Smooth muscle cell (in vitro differentiated cells): ENCODE data around the gene PDS5B. TPM values are rescaled to one million over a fixed set of nuclear protein-coding genes. Genes with fewer than 3 reads are reported as not detected.

ENCODE experiments used
- DNase-seq: peaks from one replicate; lab custom pipeline; 2025; ENCODE audit not compliant: unreplicated experiment; lab: John Stamatoyannopoulos, UW
- H2AFZ ChIP-seq: fragments of 200-600 bp; sonication (generic); 2 replicates; pipeline ENCODE4 v1.6.0; 2016; ENCODE audit warnings: antibody characterized with exemption, low read depth, mild to moderate bottlenecking
- H3F3A ChIP-seq: fragments of 200-600 bp; sonication (generic); 2 replicates; pipeline ENCODE4 v1.6.0; 2017; ENCODE audit warnings: antibody characterized with exemption, low read depth
- H3K27ac ChIP-seq: fragments of 200-600 bp; sonication (generic); 2 replicates; pipeline ENCODE4 v1.5.1; 2016; ENCODE audit warnings: low read depth, mild to moderate bottlenecking
- H3K27me3 ChIP-seq: fragments of 200-600 bp; sonication (generic); 2 replicates; pipeline ENCODE4 v1.6.1; 2016; ENCODE audit warnings: low read depth, mild to moderate bottlenecking
- H3K36me3 ChIP-seq: fragments of 200-600 bp; sonication (generic); 2 replicates; pipeline ENCODE4 v1.5.1; 2016; ENCODE audit warnings: low read depth
- H3K4me1 ChIP-seq: fragments of 200-600 bp; sonication (generic); 2 replicates; pipeline ENCODE4 v1.5.1; 2016; ENCODE audit warnings: low read depth
- H3K4me2 ChIP-seq: fragments of 200-600 bp; sonication (generic); 2 replicates; pipeline ENCODE4 v1.6.0; 2016; ENCODE audit warnings: mild to moderate bottlenecking
- H3K4me3 ChIP-seq: fragments of 200-600 bp; sonication (generic); 2 replicates; pipeline ENCODE4 v1.5.1; 2016; ENCODE audit warnings: mild to moderate bottlenecking
- H3K79me2 ChIP-seq: fragments of 200-600 bp; sonication (generic); 2 replicates; pipeline ENCODE4 v1.6.0; 2016; ENCODE audit warnings: low read depth, mild to moderate bottlenecking
- H3K9ac ChIP-seq: fragments of 200-600 bp; sonication (generic); 2 replicates; pipeline ENCODE4 v1.6.0; 2016; ENCODE audit warnings: low read depth
- H3K9me3 ChIP-seq: fragments of 200-600 bp; sonication (generic); replicated peaks from 2 replicates; pipeline ENCODE4 v1.5.1; 2016; ENCODE audit warnings: low read depth
- H4K20me1 ChIP-seq: fragments of 200-600 bp; sonication (generic); 2 replicates; pipeline ENCODE4 v1.6.0; 2016; ENCODE audit warnings: low read depth
- WGBS: methylation state at CpG from one replicate; pipeline ENCODE4 v1.1.7; 2016; ENCODE audit warnings: low lambda C conversion rate; 5-methylcytosine and 5-hydroxymethylcytosine counted together
- polyA plus RNA-seq: library from polyadenylated mRNA; unstranded; fragments of >200 nt; fragmentation: Nextera tagmentation; extraction: Ambion mirVana; gene quantifications from 2 replicates; pipeline ENCODE4 v1.2.1, GENCODE V29; 2016
- total RNA-seq: library from RNA; depleted of rRNA; stranded (reverse); fragments of >200 nt; gene quantifications from 2 replicates; pipeline ENCODE4 v1.2.3, GENCODE V29; 2014
- TF ChIP-seq, protein P1 (sequence below): fragments of 200-600 bp; sonication (generic); IDR thresholded peaks from 2 replicates; pipeline ENCODE4 v1.5.1; 2017; ENCODE audit warnings: borderline replicate concordance, mild to moderate bottlenecking, antibody characterized with exemption; ENCODE audit not compliant: insufficient read depth, poor library complexity, severe bottlenecking

PDS5B gene
- total and polyA plus RNA-seq, 2 experiments from 2014 or later: 20.5 to 38.9 TPM

GRCh38 chr13:32632343-32632909, 46.2 kb downstream of the PDS5B start:
- peaks cover 91% of the 10 kb centered on the region for H3K79me2 ChIP-seq
- H3K36me3 ChIP-seq: no peaks in the 10 kb centered on the region
- H3K4me2 ChIP-seq: no peak overlapping the region
- no peak overlapping the region for H3K27ac ChIP-seq
- TF ChIP-seq, protein P1, sequence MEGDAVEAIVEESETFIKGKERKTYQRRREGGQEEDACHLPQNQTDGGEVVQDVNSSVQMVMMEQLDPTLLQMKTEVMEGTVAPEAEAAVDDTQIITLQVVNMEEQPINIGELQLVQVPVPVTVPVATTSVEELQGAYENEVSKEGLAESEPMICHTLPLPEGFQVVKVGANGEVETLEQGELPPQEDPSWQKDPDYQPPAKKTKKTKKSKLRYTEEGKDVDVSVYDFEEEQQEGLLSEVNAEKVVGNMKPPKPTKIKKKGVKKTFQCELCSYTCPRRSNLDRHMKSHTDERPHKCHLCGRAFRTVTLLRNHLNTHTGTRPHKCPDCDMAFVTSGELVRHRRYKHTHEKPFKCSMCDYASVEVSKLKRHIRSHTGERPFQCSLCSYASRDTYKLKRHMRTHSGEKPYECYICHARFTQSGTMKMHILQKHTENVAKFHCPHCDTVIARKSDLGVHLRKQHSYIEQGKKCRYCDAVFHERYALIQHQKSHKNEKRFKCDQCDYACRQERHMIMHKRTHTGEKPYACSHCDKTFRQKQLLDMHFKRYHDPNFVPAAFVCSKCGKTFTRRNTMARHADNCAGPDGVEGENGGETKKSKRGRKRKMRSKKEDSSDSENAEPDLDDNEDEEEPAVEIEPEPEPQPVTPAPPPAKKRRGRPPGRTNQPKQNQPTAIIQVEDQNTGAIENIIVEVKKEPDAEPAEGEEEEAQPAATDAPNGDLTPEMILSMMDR: no peak
- 97% methylated on average over 3 of the region's 3 CpGs for WGBS
- H3K4me3 ChIP-seq: no peak overlapping the region
- H3K9ac ChIP-seq: no peak overlapping the region
- peaks cover 92% of the 10 kb centered on the region for H4K20me1 ChIP-seq
- no peak for DNase-seq
- no peak overlapping the region for H2AFZ ChIP-seq
- H3K27me3 ChIP-seq: no peaks in the 10 kb centered on the region
- peaks cover 8% of the 10 kb centered on the region for H3K4me1 ChIP-seq
- no peaks in the 10 kb centered on the region for H3F3A ChIP-seq
- H3K9me3 ChIP-seq: no peaks in the 10 kb centered on the region

DNA sequence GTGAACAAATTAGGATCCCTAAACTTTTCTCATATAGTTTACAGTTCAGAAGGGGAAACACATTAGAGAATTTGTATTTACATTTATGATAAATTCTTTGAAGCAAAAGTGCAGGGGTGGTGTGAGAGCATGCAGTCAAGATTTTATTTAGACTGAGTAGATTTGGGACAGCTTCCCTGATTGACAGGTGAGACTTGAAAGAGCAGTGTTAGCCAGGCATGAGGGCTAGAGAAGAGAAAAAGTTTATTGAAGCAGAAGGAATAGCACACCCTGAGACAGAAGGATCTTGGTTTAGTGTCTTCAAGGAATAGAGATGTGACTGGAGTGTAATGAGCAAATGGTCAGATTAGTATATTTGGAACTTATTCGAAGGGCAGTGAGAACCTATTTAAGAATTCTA, 50.5 kb downstream of the PDS5B start:
- H3K79me2 ChIP-seq: peaks cover 91% of the 10 kb centered on the region

GRCh38 chr13:32638739-32639138, 52.5 kb downstream of the PDS5B start:
- no peak overlapping the region for H3K27ac ChIP-seq
- WGBS: 84% methylated on average over 9 of the region's 9 CpGs
- no peak overlapping the region for H2AFZ ChIP-seq
- H3F3A ChIP-seq: no peaks in the 10 kb centered on the region
- H3K4me3 ChIP-seq: no peak overlapping the region
- H4K20me1 ChIP-seq: peaks cover 94% of the 10 kb centered on the region
- H3K9ac ChIP-seq: no peak overlapping the region
- H3K79me2 ChIP-seq: peaks cover 92% of the 10 kb centered on the region
- H3K4me1 ChIP-seq: peaks cover 8% of the 10 kb centered on the region
- DNase-seq: no peak
- H3K36me3 ChIP-seq: no peaks in the 10 kb centered on the region
- H3K4me2 ChIP-seq: no peak overlapping the region
- TF ChIP-seq, protein P1: no peak
- no peaks in the 10 kb centered on the region for H3K27me3 ChIP-seq
- H3K9me3 ChIP-seq: no peaks in the 10 kb centered on the region

More for the DNA sequence above, 50.5 kb downstream of the PDS5B start:
- no peak for DNase-seq
- Histone ChIP-seq H3K9ac (no peak overlapping the region), H3K27me3 (no peaks in the 10 kb centered on the region), H3K4me1 (peaks cover 8% of the 10 kb centered on the region), H3K36me3 (no peaks in the 10 kb centered on the region), H2AFZ (no peak overlapping the region), H3K27ac (no peak overlapping the region), H3K9me3 (no peaks in the 10 kb centered on the region), H4K20me1 (peaks cover 92% of the 10 kb centered on the region), H3K4me2 (no peak overlapping the region), H3F3A (no peaks in the 10 kb centered on the region), H3K4me3 (no peak overlapping the region)
- WGBS: 95% methylated on average over 1 of the region's 1 CpG
- TF ChIP-seq, protein P1: no peak

- H3K9me3 ChIP-seq: no peaks in the 10 kb centered on the region
- no peak overlapping the region for H3K9ac ChIP-seq
- H4K20me1 ChIP-seq: peaks cover 94% of the 10 kb centered on the region
- H3K36me3 ChIP-seq: no peaks in the 10 kb centered on the region
- H3K27ac ChIP-seq: no peak overlapping the region
- no peak overlapping the region for H2AFZ ChIP-seq
- no peak for DNase-seq
- no peaks in the 10 kb centered on the region for H3F3A ChIP-seq
- TF ChIP-seq, protein P1: peak; percentile 61
- H3K4me1 ChIP-seq: peaks cover 8% of the 10 kb centered on the region
- H3K4me2 ChIP-seq: no peak overlapping the region
- H3K27me3 ChIP-seq: no peaks in the 10 kb centered on the region
- H3K4me3 ChIP-seq: no peak overlapping the region
- WGBS: 48% methylated on average over 4 of the region's 4 CpGs
- peaks cover 92% of the 10 kb centered on the region for H3K79me2 ChIP-seq
Observed at GRCh38 chr13:32639502-32640105, 53.4 kb downstream of the PDS5B start.
